Transverse colon (tissue), 4 donors: Measurements from ENCODE around the gene TLL2. TPM values are rescaled to one million over a fixed set of nuclear protein-coding genes. Genes with fewer than 3 reads are reported as not detected.

Experiments
- DNase-seq: peaks from one replicate; pipeline ENCODE4 v3.0.0-alpha.2; 2019
- H3K27ac ChIP-seq, 4 donors: fragments of 200-600 bp; sonication (generic); 2 replicates each; pipeline ENCODE4 v1.5.1; 2016 to 2018; ENCODE audit warnings: inconsistent platforms in 4 of 4
- H3K27me3 ChIP-seq: fragments of 200-600 bp; sonication (generic); 2 replicates; pipeline ENCODE4 v1.5.1; 2017; ENCODE audit warnings: inconsistent platforms
- H3K36me3 ChIP-seq, 4 donors: fragments of 200-600 bp; sonication (generic); 2 replicates each; pipeline ENCODE4 v1.5.1; 2017 to 2019; ENCODE audit warnings: inconsistent platforms in 4 of 4
- H3K4me1 ChIP-seq, 4 donors: fragments of 200-600 bp; sonication (generic); 2 replicates each; pipeline ENCODE4 v1.5.1; 2017 to 2020; ENCODE audit warnings: inconsistent platforms in 4 of 4
- H3K4me3 ChIP-seq, 4 donors: fragments of 200-600 bp; sonication (generic); 1 replicate in 1 of 4; 2 replicates in 3 of 4; pipeline versions ENCODE4 v1.5.1 to v1.6.1; 2017 to 2019; ENCODE audit warnings: inconsistent platforms in 4 of 4
- H3K9me3 ChIP-seq, 2 donors: fragments of 200-600 bp; sonication (generic); 2 replicates each; pipeline ENCODE4 v1.5.1; 2017 to 2019; ENCODE audit warnings: inconsistent platforms in 2 of 2
- CTCF ChIP-seq, 5 experiments: fragments of 200-600 bp in 3 of 5; fragments of 450-650 bp in 2 of 5; sonication (generic) in 3 of 5; IDR thresholded peaks; 1 replicate in 2 of 5; 2 replicates in 3 of 5; pipeline ENCODE4 v1.5.1; 2016 to 2017; ENCODE audit warnings: antibody characterized with exemption in 5 of 5, inconsistent platforms in 3 of 5, mild to moderate bottlenecking in 2 of 5, moderate library complexity in 1 of 5
- EP300 ChIP-seq: sonication (generic); formaldehyde crosslinking; IDR thresholded peaks from one replicate; pipeline ENCODE4 v1.6.1; 2017; ENCODE audit warnings: antibody characterized with exemption, low read depth
- POLR2A ChIP-seq: fragments of 450-650 bp; IDR thresholded peaks from one replicate; pipeline ENCODE4 v1.6.1; 2016; ENCODE audit warnings: antibody characterized with exemption, mild to moderate bottlenecking, moderate library complexity
- POLR2AphosphoS5 ChIP-seq, 3 donors: sonication (generic); formaldehyde crosslinking; IDR thresholded peaks; one replicate each; pipeline ENCODE4 v1.6.1; 2016; ENCODE audit warnings: antibody characterized with exemption in 3 of 3
- WGBS, 2 donors: methylation state at CpG; one replicate each; pipeline ENCODE4 v1.1.5; 2018; ENCODE audit warnings: low coverage in 1 of 2; 5-methylcytosine and 5-hydroxymethylcytosine counted together
- in situ Hi-C, 4 donors: fragments of 200-750 bp; cut with MboI; loops; one replicate each; pipeline versions ENCODE4 v1.15.0 to v1.15.1; 2017; ENCODE audit warnings: low sequenced_read_pairs in 3 of 4, low pct_ligation_motif_present in 1 of 4, low pct_unique_long_range_greater_than_20kb in 1 of 4
- intact Hi-C: fragments of 100-400 bp; cut with DNase I; formaldehyde crosslinking; loops from one replicate; pipeline ENCODE4 v1.15.1; 2023; ENCODE audit warnings: low total_unique reads
- total RNA-seq, 4 donors: library from RNA; depleted of rRNA; stranded (reverse); fragments of >200 nt; gene quantifications; one replicate each; pipeline ENCODE4 v1.1.0, GENCODE V29; 2016

TLL2 gene
- total RNA-seq, 4 donors from 2014 or later, result 0.32 to 0.96 TPM; not detected in 2

GRCh38 chr10:96366508-96366907 is 147.2 kb downstream of the TLL2 start:
- no peak for DNase-seq
- Histone ChIP-seq H3K9me3 (no peaks in the 10 kb centered on the region), H3K4me3 (no peak overlapping the region), H3K27ac (no peak overlapping the region), H3K4me1 (no peaks in the 10 kb centered on the region), H3K36me3 (no peaks in the 10 kb centered on the region), H3K27me3 (no peaks in the 10 kb centered on the region)
- intact Hi-C loops (no loop called here), in situ Hi-C loops (no loop called here)
- no peak for TF ChIP-seq POLR2A
- TF ChIP-seq EP300, result no peak
- no peak for TF ChIP-seq CTCF (IDR thresholded peaks at IDR 0.05)
- no peak for TF ChIP-seq POLR2AphosphoS5 (IDR thresholded peaks at IDR 0.05)
- 55 to 67% methylated on average over 3 of the region's 3 CpGs for WGBS, 2 donors

GRCh38 chr10:96365571-96365970 is 148.2 kb downstream of the TLL2 start:
- TF ChIP-seq EP300 (no peak), POLR2A (no peak)
- no peaks in the 10 kb centered on the region for H3K27me3 ChIP-seq
- H3K4me1 ChIP-seq, result no peaks in the 10 kb centered on the region
- DNase-seq, result no peak
- in situ Hi-C loops (no loop called here), intact Hi-C loops (no loop called here)
- 82 to 100% methylated on average over 2 to 3 of the region's 3 CpGs for WGBS, 2 donors
- no peak overlapping the region for H3K27ac ChIP-seq
- no peak overlapping the region for H3K4me3 ChIP-seq
- no peaks in the 10 kb centered on the region for H3K9me3 ChIP-seq
- no peaks in the 10 kb centered on the region for H3K36me3 ChIP-seq

GRCh38 chr10:96360766-96361165 is 153.0 kb downstream of the TLL2 start:
- no peaks in the 10 kb centered on the region for H3K9me3 ChIP-seq
- TF ChIP-seq POLR2AphosphoS5 (IDR thresholded peaks at IDR 0.05) (no peak), EP300 (no peak), POLR2A (no peak), CTCF (IDR thresholded peaks at IDR 0.05) (no peak)
- WGBS, 2 donors, result 77% methylated on average over 3 of the region's 3 CpGs; no CpG with 5 or more reads in 1 of the 2 donors
- no peak for DNase-seq
- H3K27me3 ChIP-seq, result peaks cover 2% of the 10 kb centered on the region
- H3K27ac ChIP-seq, result no peak overlapping the region
- H3K4me3 ChIP-seq, result no peak overlapping the region
- in situ Hi-C loops, result no loop called here
- no peaks in the 10 kb centered on the region for H3K36me3 ChIP-seq
- intact Hi-C loops, result no loop called here
- no peaks in the 10 kb centered on the region for H3K4me1 ChIP-seq

- TF ChIP-seq CTCF (IDR thresholded peaks at IDR 0.05), result no peak
- no peak for TF ChIP-seq POLR2A
- TF ChIP-seq POLR2AphosphoS5 (IDR thresholded peaks at IDR 0.05), result no peak
- no peak for TF ChIP-seq EP300
- Histone ChIP-seq H3K27me3 (peaks cover 2% of the 10 kb centered on the region), H3K4me1 (no peaks in the 10 kb centered on the region), H3K27ac (no peak overlapping the region), H3K4me3 (no peak overlapping the region), H3K9me3 (no peaks in the 10 kb centered on the region), H3K36me3 (no peaks in the 10 kb centered on the region)
- in situ Hi-C loops (no loop called here), intact Hi-C loops (no loop called here)
- no peak for DNase-seq
- WGBS, 2 donors, result 88 to 89% methylated on average over 5 to 6 of the region's 6 CpGs
Measured at GRCh38 chr10:96360331-96360730, 153.4 kb downstream of the TLL2 start.

GRCh38 chr10:96359616-96360015 is 154.1 kb downstream of the TLL2 start:
- in situ Hi-C loops (no loop called here), intact Hi-C loops (no loop called here)
- H3K36me3 ChIP-seq, result no peaks in the 10 kb centered on the region
- H3K9me3 ChIP-seq, result no peaks in the 10 kb centered on the region
- peaks cover 2% of the 10 kb centered on the region for H3K27me3 ChIP-seq
- H3K4me1 ChIP-seq, result no peaks in the 10 kb centered on the region
- DNase-seq, result no peak
- TF ChIP-seq POLR2A (no peak), CTCF (IDR thresholded peaks at IDR 0.05) (no peak), POLR2AphosphoS5 (IDR thresholded peaks at IDR 0.05) (no peak), EP300 (no peak)
- no peak overlapping the region for H3K4me3 ChIP-seq
- 88 to 90% methylated on average over 4 to 6 of the region's 6 CpGs for WGBS, 2 donors
- H3K27ac ChIP-seq, result no peak overlapping the region
